WTC11 (cell line): ENCODE data around the gene MIEF1.

Experiments
- CTCF ChIP-seq: fragments of 200-600 bp; IDR thresholded peaks from 2 replicates; pipeline ENCODE4 v1.8.0; 2022; ENCODE audit warnings: antibody characterized with exemption
- SP1 ChIP-seq: sonication (generic); formaldehyde crosslinking; conservative IDR thresholded peaks from 2 replicates; pipeline ENCODE4 v1.8.1; 2022; ENCODE audit warnings: missing genetic modification reagents

GRCh38 chr22:39567135-39567946 lies 65.3 kb downstream of the MIEF1 start:
- TF ChIP-seq SP1 (CRISPR knock-in tag): no peak
- TF ChIP-seq CTCF: no peak
